ENCODE measurements around the gene RITA1.
A peak's percentile ranks its signal among the peaks of the same experiment; 100 is the strongest.
"Not testable (repeated sequence)": the region's sequence is repeated elsewhere in the genome, so short reads cannot be mapped to it uniquely, and the experiment has no call there.

RITA1 gene

GRCh38 chr12:113185180-113186032 lies at the start of gene RITA1, which contains the start of gene DDX54:
RITA1 (plus strand) TSS chr12:113185721; CDS start chr12:113186747, 1,026 bp downstream.
DDX54 (minus strand) TSS chr12:113185478; CDS start chr12:113185451, 27 bp downstream.
- DNase-seq (ENCODE audit: low read depth in 2 of 2), result peak; percentile 65 to 76

GRCh38 chr12:113136128-113136989 lies 49.2 kb upstream of the RITA1 start:
- peak in 1 of 2 experiments; percentile 55 for DNase-seq (ENCODE audit: low read depth in 2 of 2)

GRCh38 chr12:113136990-113137511 lies 48.5 kb upstream of the RITA1 start:
- DNase-seq (ENCODE audit: low read depth in 2 of 2), result no peak

- DNase-seq (ENCODE audit: low read depth in 2 of 2), result no peak
Measured at GRCh38 chr12:113137861-113138783, 47.4 kb upstream of the RITA1 start.

- DNase-seq (ENCODE audit: low read depth in 2 of 2), result no peak
Measured at GRCh38 chr12:113138826-113139225, 46.7 kb upstream of the RITA1 start.

GRCh38 chr12:113140706-113141105 lies 44.8 kb upstream of the RITA1 start:
- no peak for DNase-seq (ENCODE audit: low read depth in 2 of 2)

GRCh38 chr12:113141716-113142115 lies 43.8 kb upstream of the RITA1 start:
- DNase-seq (ENCODE audit: low read depth in 2 of 2), result not testable (repeated sequence)

GRCh38 chr12:113142173-113142885 lies 43.2 kb upstream of the RITA1 start:
- DNase-seq (ENCODE audit: low read depth in 2 of 2), result no peak

GRCh38 chr12:113142886-113143332 lies 42.6 kb upstream of the RITA1 start:
- DNase-seq (ENCODE audit: low read depth in 2 of 2), result no peak

GRCh38 chr12:113143959-113144358 lies 41.6 kb upstream of the RITA1 start:
- DNase-seq (ENCODE audit: low read depth in 2 of 2), result no peak

GRCh38 chr12:113144806-113145205 lies 40.7 kb upstream of the RITA1 start:
- DNase-seq (ENCODE audit: low read depth in 2 of 2), result no peak

GRCh38 chr12:113145720-113146551 lies 39.6 kb upstream of the RITA1 start:
- no peak for DNase-seq (ENCODE audit: low read depth in 2 of 2)

GRCh38 chr12:113146999-113147398 lies 38.5 kb upstream of the RITA1 start:
- no peak for DNase-seq (ENCODE audit: low read depth in 2 of 2)

- no peak for DNase-seq (ENCODE audit: low read depth in 2 of 2)
Measured at GRCh38 chr12:113149361-113150150, 36.0 kb upstream of the RITA1 start, which contains the start of gene CFAP73. CFAP73 (plus strand) TSS chr12:113149724; CDS start chr12:113149858, 134 bp downstream.

GRCh38 chr12:113151655-113152054 lies 33.9 kb upstream of the RITA1 start:
- DNase-seq (ENCODE audit: low read depth in 2 of 2), result no peak

- no peak for DNase-seq (ENCODE audit: low read depth in 2 of 2)
Measured at GRCh38 chr12:113152196-113152834, 33.2 kb upstream of the RITA1 start.

GRCh38 chr12:113152835-113153814 lies 32.4 kb upstream of the RITA1 start:
- peak; percentile 29 to 46 for DNase-seq (ENCODE audit: low read depth in 2 of 2)
